Lower leg skin (tissue), 3 donors: Measurements from ENCODE around the gene LMOD1.

Experiments
- CTCF ChIP-seq, 3 donors: fragments of 450-650 bp; IDR thresholded peaks; one replicate each; pipeline ENCODE4 v1.5.1; 2016; ENCODE audit warnings: antibody characterized with exemption in 3 of 3, mild to moderate bottlenecking in 3 of 3, moderate library complexity in 2 of 3
- POLR2A ChIP-seq, 2 donors: fragments of 450-650 bp; IDR thresholded peaks; one replicate each; pipeline ENCODE4 v1.6.1; 2016 to 2017; ENCODE audit warnings: antibody characterized with exemption in 2 of 2, mild to moderate bottlenecking in 1 of 2, moderate library complexity in 1 of 2

DNA sequence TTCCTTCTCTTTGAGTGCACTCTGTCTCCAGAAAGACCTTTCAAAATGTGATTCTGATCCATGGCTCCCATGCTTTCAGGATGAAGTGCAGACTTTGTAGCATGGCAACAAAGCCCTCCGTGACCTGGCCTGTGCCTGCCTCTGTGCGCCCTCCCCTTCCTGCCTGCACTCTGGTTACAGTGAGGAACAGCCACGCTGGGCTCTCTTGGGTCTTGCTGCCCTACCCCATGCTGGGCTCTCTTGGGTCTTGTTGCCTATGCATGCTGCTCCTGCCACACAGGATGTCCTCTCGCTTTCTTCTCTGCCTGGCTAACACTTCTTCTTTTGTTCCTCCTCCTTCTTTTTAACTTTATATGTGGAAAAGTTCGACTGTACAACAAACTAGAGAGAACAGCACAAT is 28.0 kb downstream of the LMOD1 start:
- no peak for TF ChIP-seq POLR2A (IDR thresholded peaks at IDR 0.05)
- TF ChIP-seq CTCF (IDR thresholded peaks at IDR 0.05): no peak
